Measurements from ENCODE around the gene CAMK2B.

- no peak for TF ChIP-seq POLR2A (IDR thresholded peaks at IDR 0.05; ENCODE audit: low read length)
- TF ChIP-seq MAZ (IDR thresholded peaks at IDR 0.05; ENCODE audit: borderline replicate concordance, low read depth, low read length), result no peak
- no peak for TF ChIP-seq MAX (IDR thresholded peaks at IDR 0.05)
- TF ChIP-seq CTCF (IDR thresholded peaks at IDR 0.05), result no peak
- no peak for TF ChIP-seq MAFK (IDR thresholded peaks at IDR 0.05; ENCODE audit: partially characterized antibody)
- TF ChIP-seq CHD2 (IDR thresholded peaks at IDR 0.05; ENCODE audit: low read length, partially characterized antibody), result no peak
- TF ChIP-seq, protein P1, sequence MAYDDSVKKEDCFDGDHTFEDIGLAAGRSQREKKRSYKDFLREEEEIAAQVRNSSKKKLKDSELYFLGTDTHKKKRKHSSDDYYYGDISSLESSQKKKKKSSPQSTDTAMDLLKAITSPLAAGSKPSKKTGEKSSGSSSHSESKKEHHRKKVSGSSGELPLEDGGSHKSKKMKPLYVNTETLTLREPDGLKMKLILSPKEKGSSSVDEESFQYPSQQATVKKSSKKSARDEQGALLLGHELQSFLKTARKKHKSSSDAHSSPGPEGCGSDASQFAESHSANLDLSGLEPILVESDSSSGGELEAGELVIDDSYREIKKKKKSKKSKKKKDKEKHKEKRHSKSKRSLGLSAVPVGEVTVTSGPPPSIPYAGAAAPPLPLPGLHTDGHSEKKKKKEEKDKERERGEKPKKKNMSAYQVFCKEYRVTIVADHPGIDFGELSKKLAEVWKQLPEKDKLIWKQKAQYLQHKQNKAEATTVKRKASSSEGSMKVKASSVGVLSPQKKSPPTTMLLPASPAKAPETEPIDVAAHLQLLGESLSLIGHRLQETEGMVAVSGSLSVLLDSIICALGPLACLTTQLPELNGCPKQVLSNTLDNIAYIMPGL (CRISPR knock-in tag; IDR thresholded peaks at IDR 0.05; ENCODE audit: borderline replicate concordance), result no peak
- no peak for TF ChIP-seq KDM5A (IDR thresholded peaks at IDR 0.05)
- TF ChIP-seq POLR2AphosphoS2 (conservative IDR thresholded peaks at IDR 0.05; ENCODE audit: low read length), result no peak
- no peak for TF ChIP-seq HDAC2 (IDR thresholded peaks at IDR 0.05)
- no peak for TF ChIP-seq BCL3 (IDR thresholded peaks at IDR 0.05)
- TF ChIP-seq, protein P2, sequence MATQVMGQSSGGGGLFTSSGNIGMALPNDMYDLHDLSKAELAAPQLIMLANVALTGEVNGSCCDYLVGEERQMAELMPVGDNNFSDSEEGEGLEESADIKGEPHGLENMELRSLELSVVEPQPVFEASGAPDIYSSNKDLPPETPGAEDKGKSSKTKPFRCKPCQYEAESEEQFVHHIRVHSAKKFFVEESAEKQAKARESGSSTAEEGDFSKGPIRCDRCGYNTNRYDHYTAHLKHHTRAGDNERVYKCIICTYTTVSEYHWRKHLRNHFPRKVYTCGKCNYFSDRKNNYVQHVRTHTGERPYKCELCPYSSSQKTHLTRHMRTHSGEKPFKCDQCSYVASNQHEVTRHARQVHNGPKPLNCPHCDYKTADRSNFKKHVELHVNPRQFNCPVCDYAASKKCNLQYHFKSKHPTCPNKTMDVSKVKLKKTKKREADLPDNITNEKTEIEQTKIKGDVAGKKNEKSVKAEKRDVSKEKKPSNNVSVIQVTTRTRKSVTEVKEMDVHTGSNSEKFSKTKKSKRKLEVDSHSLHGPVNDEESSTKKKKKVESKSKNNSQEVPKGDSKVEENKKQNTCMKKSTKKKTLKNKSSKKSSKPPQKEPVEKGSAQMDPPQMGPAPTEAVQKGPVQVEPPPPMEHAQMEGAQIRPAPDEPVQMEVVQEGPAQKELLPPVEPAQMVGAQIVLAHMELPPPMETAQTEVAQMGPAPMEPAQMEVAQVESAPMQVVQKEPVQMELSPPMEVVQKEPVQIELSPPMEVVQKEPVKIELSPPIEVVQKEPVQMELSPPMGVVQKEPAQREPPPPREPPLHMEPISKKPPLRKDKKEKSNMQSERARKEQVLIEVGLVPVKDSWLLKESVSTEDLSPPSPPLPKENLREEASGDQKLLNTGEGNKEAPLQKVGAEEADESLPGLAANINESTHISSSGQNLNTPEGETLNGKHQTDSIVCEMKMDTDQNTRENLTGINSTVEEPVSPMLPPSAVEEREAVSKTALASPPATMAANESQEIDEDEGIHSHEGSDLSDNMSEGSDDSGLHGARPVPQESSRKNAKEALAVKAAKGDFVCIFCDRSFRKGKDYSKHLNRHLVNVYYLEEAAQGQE (IDR thresholded peaks at IDR 0.05), result no peak
These were observed 2.6 kb upstream of the CAMK2B start for GRCh38 chr7:44327981-44328380.
